GM21360 (cell line): ENCODE measurements around the gene RFX8.

Experiments
- ATAC-seq: cut with Tn5 transposase; IDR thresholded peaks from one replicate; pipeline ENCODE4 v1.9.1; 2021; ENCODE audit warnings: mild to moderate bottlenecking, moderate library complexity; ENCODE audit not compliant: unreplicated experiment

RFX8 gene

DNA sequence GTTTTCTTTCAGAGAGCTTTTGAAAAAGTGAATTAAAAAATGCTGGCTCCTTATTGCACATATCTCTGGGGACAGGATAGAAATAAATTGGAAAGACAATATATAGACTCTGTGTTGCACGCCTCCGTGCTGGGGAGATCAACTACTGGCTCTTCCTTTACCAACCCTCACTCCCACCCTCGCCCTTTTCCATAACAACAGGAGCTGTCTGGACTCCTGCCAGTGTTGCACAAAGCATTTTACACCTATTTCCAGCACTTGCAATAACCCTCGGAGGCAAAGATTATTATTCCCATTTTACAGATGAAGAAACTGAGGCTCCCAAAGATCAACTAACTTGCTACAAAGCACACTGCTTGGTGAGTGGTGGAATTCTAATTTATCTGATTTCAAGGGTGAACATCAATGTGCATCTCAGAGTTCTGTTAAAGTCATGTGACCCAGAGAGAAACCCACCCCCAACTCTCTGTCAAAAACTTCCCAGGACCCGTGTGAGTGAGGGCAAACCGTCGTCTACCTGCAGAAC, 91.8 kb downstream of the RFX8 start:
- no peak for ATAC-seq

- ATAC-seq = no peak
These were observed 92.5 kb downstream of the RFX8 start for GRCh38 chr2:101382442-101382841.

DNA sequence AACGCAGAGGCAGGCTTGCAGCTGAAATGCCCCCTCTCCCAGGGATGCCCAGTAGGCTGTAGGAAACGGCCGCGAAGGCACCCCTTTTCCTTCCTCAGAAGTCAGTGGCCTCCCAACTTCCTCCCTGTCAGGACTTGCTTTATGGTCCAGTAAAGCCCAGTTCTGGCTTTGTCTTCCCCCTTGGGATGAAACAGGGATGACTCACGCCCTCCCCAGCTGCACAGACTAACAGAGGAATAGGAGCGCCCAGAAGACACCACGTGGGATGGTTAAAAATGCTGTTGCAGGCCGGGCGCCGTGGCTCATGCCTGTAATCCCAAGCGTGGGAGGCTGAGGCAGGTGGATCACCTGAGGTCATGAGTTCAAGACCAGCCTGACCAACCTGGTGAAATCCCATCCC, 94.5 kb downstream of the RFX8 start:
- ATAC-seq = no peak

DNA sequence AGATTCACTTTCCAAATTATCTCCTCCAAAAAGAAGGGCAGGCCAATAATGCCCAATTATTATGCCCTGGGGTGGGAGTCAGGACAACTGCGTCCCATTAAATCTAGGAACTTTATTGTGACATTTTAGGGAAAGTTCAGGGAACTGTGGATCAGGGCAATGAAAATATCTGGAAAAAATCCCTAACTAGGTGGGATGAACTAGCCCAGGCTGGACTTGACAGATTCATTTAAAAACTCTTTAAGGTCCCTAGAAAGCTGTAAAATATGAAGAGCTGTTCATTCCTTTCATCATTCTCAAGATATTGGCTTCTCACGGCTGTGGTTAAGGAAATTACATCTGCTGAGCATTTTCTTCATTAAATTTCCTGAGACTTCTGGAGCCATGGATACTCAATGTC, 95.8 kb downstream of the RFX8 start:
- ATAC-seq = no peak

DNA sequence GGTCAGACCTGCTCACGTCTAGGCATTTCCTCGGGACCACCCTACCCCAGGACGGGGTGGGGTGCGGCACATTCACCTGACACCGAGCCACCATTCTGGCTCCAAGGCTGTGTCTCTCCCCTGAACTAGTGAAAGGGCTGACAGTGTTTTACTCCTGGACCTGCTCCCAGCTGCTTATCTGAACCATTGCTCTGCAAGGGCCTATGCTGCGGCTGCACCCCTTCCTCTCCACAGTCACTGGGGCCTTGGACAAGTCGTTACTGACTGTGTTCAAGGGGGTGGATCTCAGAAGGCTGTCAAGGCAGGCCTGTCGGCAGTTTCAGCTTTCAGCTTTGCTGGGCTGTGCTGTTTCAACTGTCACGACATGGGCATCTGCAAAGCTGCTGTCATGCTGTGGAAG, 99.3 kb downstream of the RFX8 start:
- no peak for ATAC-seq

DNA sequence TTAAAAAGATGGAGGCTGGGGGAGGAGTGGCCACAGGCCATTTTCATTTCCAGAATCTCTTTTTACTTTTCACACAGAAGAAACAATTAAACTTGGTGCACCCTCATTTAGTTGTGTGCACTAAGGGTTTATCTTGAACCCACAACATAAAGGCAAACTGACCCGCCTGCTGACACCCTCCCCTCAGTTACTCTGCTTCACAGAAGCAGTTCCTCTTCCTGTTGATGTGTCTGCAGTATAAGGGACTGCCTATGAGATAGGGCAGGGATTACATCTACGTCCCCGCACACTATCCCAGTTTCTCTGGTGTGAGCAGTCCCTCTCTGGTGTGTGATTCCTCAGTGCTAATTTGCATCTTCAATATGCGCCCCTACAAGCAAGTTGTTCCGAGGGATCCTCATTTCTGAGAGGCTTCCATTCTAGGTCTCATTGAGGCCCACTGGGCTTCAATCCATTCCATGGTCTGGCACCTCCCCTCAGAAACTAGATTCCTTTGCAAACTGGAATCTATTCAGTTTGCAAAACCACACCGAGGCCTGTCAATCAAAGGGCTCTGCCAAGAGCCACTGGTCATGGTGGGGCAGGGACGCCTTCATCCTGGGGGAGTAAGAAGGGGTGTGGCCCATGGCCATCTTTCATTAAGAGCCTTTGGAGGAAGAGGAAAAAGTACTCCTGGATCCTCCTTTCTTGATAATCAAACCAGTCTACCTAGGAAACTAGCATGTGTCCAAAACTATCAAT, 99.9 kb downstream of the RFX8 start:
- no peak for ATAC-seq

GRCh38 chr2:101372792-101373191, 102.1 kb downstream of the RFX8 start:
- ATAC-seq = no peak

- ATAC-seq = no peak
These were observed 103.3 kb downstream of the RFX8 start for GRCh38 chr2:101371636-101372035.

DNA sequence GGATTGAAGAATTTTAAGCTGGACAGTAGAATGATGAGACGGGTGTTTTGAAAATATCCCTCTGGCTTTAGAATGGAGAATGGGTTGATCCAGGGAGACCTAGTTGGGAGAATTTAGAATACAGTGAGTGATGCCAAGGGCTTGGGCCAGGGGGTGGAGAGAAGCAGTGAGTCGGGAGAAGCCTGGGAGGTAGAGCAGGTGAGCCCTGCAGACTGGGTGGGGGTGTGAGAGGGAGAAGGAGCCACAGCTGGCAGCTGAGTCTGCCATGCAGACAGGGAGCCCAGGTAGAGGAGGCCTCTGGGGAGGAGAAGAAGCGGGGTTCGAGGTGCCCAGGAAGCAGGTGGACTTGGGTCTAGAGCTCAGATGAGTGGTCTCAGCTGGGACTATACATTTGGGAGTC, 105.8 kb downstream of the RFX8 start:
- ATAC-seq = no peak

DNA sequence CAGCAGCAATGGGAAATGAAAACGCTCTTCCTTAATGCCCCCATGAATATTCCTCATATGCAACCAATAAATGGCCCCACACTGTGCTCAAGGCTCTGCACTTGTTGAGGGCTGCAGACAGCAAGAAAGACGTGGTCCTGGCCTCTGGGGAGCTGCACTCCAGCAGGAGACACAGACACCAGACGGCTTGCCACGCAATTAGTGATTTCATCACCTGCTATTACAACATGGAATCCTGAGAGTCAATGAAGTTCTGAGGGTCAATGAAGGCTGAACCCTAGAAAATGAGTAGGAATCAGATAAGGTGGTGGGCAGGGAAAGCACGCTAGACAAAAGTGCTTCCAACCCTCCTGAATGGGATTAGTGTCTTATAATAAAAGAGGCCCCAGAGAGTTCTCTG, 106.5 kb downstream of the RFX8 start:
- ATAC-seq = no peak

DNA sequence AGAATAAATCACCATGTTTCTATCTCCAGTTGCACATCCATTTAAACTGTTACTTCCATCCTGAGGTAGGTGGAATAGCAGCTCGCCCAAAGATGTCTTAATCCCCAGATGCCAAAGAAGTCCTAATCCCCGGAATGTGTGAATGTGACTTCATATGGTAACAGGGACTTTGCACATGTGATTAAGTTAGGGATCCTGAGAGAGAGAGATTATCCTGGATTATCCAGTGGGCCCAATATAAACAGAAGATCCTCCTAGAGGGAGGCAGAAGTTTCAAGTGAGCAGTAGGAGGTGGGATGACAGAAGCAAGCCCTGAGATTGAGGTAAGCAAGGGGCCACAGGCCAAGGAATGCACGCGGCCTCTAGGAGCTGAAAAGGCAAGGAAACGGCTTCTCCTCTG, 107.4 kb downstream of the RFX8 start:
- ATAC-seq = no peak

DNA sequence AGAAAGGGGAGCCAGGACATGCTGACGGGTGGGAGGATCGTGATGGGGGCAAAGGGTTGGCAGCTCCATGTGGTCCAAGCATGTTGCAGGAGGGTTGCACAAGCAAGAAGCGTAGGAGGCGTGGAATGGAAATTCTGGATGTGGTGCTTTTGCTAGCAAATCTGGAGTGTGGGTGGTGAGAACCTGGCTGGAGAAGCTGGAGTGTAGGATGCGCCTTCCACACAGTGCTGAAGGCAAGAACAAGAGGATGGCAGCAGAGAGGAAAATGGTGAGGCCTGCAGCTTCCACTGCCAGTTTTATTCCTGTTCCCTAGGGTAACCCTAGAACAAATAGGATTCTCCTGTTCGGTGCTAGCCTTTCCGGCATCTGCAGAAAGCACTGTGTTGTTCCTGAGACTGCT, 110.0 kb downstream of the RFX8 start:
- ATAC-seq = no peak

DNA sequence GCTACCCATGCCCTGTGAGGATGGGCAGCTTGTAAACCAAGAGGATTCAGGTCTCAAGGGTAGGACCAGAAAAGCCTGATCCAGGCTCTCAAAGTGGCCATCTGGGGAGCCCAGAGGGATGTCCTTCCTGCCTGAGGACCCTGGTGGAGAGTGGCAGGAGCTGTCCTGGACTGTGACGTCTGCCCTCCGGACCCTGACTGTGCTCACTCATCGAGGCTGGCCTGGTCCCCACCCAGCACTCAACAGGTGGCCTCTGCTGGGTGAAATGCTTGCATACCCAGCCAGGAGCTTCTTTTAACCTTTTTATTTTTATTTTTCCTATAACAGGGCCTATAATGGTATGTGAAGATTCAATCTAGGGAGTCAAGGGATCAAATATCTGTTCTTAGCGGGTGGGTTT, 112.1 kb downstream of the RFX8 start:
- no peak for ATAC-seq

- no peak for ATAC-seq
These were observed 112.6 kb downstream of the RFX8 start for GRCh38 chr2:101362316-101362715.

DNA sequence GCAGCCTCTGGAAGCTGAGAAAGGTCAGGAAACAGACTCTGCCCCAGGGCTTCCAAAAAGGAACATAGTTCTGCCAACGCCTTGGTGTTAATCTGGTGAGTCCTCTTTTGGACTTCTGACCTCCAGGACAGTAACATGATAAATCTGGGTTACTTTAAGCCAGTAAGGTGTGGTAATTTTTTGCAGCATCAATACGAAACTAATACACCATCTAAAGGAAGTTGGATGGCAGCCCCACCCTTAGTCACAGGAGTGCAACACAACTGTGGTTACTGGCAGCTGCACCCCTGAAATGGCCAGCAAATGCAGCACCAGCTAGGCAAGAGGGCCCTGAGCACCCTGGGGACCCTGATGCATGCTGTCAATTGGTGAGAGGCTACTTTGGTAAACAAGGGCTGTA, 113.4 kb downstream of the RFX8 start:
- ATAC-seq = no peak

DNA sequence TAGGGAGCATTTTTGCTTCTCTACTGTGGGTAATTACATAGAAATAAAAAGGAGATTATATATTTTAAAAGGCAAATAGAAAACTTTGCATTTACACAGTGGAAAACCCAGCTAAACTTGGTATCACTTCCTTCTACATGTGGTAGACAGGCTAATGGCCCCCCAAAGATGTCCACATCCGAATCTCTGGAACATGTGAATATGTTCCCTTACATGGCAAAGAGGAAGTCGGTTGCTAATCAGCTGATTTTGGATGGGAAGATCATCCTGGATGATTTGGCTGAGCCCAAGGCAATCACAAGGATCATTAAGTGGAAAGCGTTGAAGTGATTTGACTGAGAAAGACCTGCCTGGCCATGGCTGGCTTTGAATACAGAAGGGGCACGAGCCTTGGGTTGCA, 113.8 kb downstream of the RFX8 start:
- no peak for ATAC-seq

DNA sequence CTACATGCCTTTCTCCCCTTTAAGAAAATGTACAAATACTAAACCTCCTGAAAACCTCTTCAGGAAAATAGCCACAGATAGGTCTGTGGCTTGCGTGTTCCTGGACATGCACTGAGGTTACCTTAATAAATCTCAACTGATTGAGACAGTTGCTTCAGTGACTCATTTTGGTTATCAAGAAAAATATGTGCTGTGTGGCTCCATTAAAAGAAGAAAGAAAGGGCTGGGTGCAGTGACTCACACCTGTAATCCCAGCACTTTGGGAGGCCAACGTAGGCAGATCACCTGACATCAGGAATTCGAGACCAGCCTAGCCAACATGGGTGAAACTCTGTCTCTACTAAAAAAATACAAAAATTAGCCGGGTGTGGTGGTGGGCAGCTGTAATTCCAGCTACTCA, 114.7 kb downstream of the RFX8 start:
- no peak for ATAC-seq

- ATAC-seq = no peak
These were observed 115.4 kb downstream of the RFX8 start for GRCh38 chr2:101359410-101359954.

DNA sequence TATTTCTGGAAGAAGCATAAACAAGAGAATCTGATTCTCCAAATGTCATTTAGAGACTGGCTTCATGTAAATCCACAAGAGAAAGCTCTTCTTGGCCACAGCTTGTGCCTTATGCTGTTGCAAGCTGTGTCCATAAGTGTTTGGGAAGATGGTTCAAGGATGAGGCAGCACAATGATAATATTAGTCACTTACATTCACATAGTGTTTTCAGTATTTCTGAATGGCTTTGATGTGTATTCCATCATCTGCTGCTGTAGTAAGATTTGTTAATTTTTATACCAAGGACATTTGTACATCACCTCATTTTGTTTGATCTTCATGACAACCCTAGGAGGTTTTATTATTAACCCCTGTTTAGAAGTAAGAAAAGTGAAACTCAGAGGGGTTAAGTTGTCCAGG, 117.5 kb downstream of the RFX8 start:
- ATAC-seq = no peak

DNA sequence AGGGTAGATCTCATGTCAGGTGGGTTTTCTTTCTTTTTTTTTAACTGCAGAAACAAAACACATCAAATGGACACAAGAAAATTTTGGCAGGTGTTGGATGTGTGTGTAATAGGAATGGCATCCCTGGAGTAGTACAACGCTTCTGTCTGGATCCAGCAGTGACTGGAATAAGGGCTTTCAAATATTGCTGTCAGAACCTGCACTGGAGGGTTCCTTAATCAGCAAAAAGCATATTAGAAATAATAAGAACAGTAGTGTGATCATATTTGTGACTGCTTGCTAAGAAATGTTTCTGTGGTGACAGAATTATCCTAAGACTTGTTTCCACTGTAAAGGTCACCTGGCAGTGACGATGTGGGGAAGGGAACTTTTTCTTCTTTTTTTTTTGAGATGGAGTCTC, 118.4 kb downstream of the RFX8 start:
- no peak for ATAC-seq

- no peak for ATAC-seq
These were observed 118.9 kb downstream of the RFX8 start for GRCh38 chr2:101356055-101356454.

DNA sequence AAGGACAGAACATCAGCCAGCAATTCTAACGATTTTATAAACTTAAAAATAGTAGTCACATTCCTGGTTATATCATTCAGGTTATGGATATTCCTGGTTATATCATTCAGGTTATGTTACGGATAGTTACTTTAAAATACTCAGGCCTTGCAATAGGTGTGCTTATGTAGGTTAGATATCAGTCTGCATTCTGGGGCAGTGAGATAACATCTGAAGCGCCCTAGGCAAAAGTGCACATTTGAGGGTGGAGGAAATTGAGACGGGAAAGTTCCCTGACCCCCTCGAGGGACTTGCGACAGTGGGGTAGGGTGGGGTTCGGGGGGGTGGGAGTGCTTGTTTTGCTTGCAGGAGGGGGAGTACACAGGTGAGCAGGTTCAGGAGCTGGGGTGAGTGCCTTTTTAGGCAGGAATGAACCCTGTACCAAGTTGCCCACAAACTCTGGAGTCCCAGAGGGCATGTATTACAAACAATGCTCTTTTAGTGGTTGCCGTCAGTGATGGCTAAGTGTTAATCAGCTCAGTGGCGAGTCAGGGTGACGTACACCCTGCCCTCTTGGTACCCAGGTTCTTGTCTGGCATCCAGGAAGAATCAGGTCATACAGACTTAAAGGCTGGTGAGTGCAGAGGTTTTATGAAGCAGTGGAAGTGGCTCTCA, 119.4 kb downstream of the RFX8 start:
- ATAC-seq = no peak
